CD14-positive monocyte (primary cell): Measurements from ENCODE around the gene OR2T27. TPM values are rescaled to one million over a fixed set of nuclear protein-coding genes. Genes with fewer than 3 reads are reported as not detected.
"Not testable (repeated sequence)": the region's sequence is repeated elsewhere in the genome, so short reads cannot be mapped to it uniquely, and the experiment has no call there.

Source experiments
- DNase-seq, 3 donors: peaks; one replicate each; pipeline ENCODE4 v3.0.0-alpha.2; 2011 to 2022
- H2AFZ ChIP-seq: 2 replicates; pipeline ENCODE4 v1.6.0; 2012; ENCODE audit warnings: mild to moderate bottlenecking, low read depth, low read length, inconsistent platforms; ENCODE audit not compliant: insufficient read depth, poor library complexity, severe bottlenecking
- H3K27ac ChIP-seq, 2 donors: 1 replicate in 1 of 2; 2 replicates in 1 of 2; pipeline ENCODE4 v1.5.1; 2012 to 2013; ENCODE audit warnings: low read length in 2 of 2, control low read depth in 1 of 2, inconsistent platforms in 1 of 2, low read depth in 1 of 2, mild to moderate bottlenecking in 1 of 2
- H3K27me3 ChIP-seq, 2 donors: one replicate each; pipeline versions ENCODE4 v1.6.0 to v1.6.1; 2011 to 2013; ENCODE audit warnings: low read length in 2 of 2; ENCODE audit not compliant: control insufficient read depth in 2 of 2, insufficient read depth in 2 of 2
- H3K36me3 ChIP-seq, 2 donors: replicated peaks in 1 of 2; 1 replicate in 1 of 2; 2 replicates in 1 of 2; pipeline versions ENCODE4 v1.5.1 to v1.6.1; 2012 to 2013; ENCODE audit warnings: low read length in 2 of 2, control low read depth in 1 of 2, inconsistent platforms in 1 of 2, mild to moderate bottlenecking in 1 of 2; ENCODE audit not compliant: insufficient read depth in 2 of 2, control insufficient read depth in 1 of 2
- H3K4me1 ChIP-seq, 2 donors: 1 replicate in 1 of 2; 2 replicates in 1 of 2; pipeline versions ENCODE4 v1.5.1 to v1.6.1; 2012 to 2013; ENCODE audit warnings: low read length in 2 of 2, control low read depth in 1 of 2, inconsistent platforms in 1 of 2, mild to moderate bottlenecking in 1 of 2, moderate library complexity in 1 of 2; ENCODE audit not compliant: insufficient read depth in 2 of 2, control insufficient read depth in 1 of 2
- H3K4me2 ChIP-seq: replicated peaks from 2 replicates; pipeline ENCODE3; 2012; ENCODE audit warnings: low read length, moderate library complexity, mild to moderate bottlenecking; ENCODE audit not compliant: poor library complexity, severe bottlenecking; ENCODE audit errors: extremely low read depth
- H3K4me3 ChIP-seq, 3 experiments: fragments of 200-600 bp in 1 of 3; sonication (generic) in 1 of 3; replicated peaks in 1 of 3; 1 replicate in 2 of 3; 2 replicates in 1 of 3; pipeline ENCODE4 v1.5.1; 2011 to 2013; ENCODE audit warnings: low read length in 3 of 3, mild to moderate bottlenecking in 3 of 3, control low read depth in 2 of 3, low read depth in 2 of 3, inconsistent platforms in 1 of 3, moderate library complexity in 1 of 3
- H3K79me2 ChIP-seq: 2 replicates; pipeline ENCODE4 v1.6.0; 2012; ENCODE audit warnings: mild to moderate bottlenecking, control low read depth, inconsistent platforms, low read length, moderate library complexity; ENCODE audit not compliant: insufficient read depth
- H3K9ac ChIP-seq: 2 replicates; pipeline ENCODE4 v1.6.0; 2017; ENCODE audit warnings: low read length, mild to moderate bottlenecking; ENCODE audit not compliant: insufficient read depth, poor library complexity, severe bottlenecking
- H3K9me3 ChIP-seq, 2 donors: replicated peaks in 1 of 2; 1 replicate in 1 of 2; 2 replicates in 1 of 2; pipeline versions ENCODE4 v1.5.1 to v1.6.1; 2012 to 2013; ENCODE audit warnings: low read length in 2 of 2, control low read depth in 1 of 2; ENCODE audit not compliant: control insufficient read depth in 1 of 2, insufficient read depth in 1 of 2
- H4K20me1 ChIP-seq: 2 replicates; pipeline ENCODE4 v1.6.0; 2012; ENCODE audit warnings: mild to moderate bottlenecking, low read length, control low read depth, moderate library complexity; ENCODE audit not compliant: insufficient read depth
- H3K27ac Mint-ChIP-seq, 7 donors: one replicate each; pipeline ENCODE4 v1.8.0; 2020; ENCODE audit warnings: mild to moderate bottlenecking in 7 of 7, mixed read lengths in 7 of 7, moderate library complexity in 6 of 7, inconsistent platforms in 2 of 7
- H3K27me3 Mint-ChIP-seq, 3 donors: one replicate each; pipeline ENCODE4 v1.8.0; 2021 to 2022; ENCODE audit warnings: low read depth in 3 of 3, mild to moderate bottlenecking in 3 of 3, mixed read lengths in 3 of 3, moderate library complexity in 3 of 3, inconsistent platforms in 1 of 3
- H3K36me3 Mint-ChIP-seq, 2 donors: one replicate each; pipeline ENCODE4 v1.8.0; 2020; ENCODE audit warnings: mixed read lengths in 2 of 2, inconsistent platforms in 1 of 2, mild to moderate bottlenecking in 1 of 2
- H3K4me1 Mint-ChIP-seq: one replicate; pipeline ENCODE4 v1.8.0; 2020; ENCODE audit warnings: mild to moderate bottlenecking, mixed read lengths
- H3K4me3 Mint-ChIP-seq, 2 donors: one replicate each; pipeline ENCODE4 v1.8.0; 2020; ENCODE audit warnings: mild to moderate bottlenecking in 2 of 2, mixed read lengths in 2 of 2, moderate library complexity in 1 of 2
- H3K9me3 Mint-ChIP-seq, 7 donors: one replicate each; pipeline ENCODE4 v1.8.0; 2020 to 2022; ENCODE audit warnings: mixed read lengths in 7 of 7, mild to moderate bottlenecking in 6 of 7, moderate library complexity in 6 of 7, inconsistent platforms in 2 of 7
- CTCF ChIP-seq: fragments of 200-600 bp; IDR thresholded peaks from one replicate; pipeline ENCODE4 v1.8.0; 2022; ENCODE audit warnings: antibody characterized with exemption, mild to moderate bottlenecking
- WGBS: methylation state at CpG from one replicate; pipeline ENCODE4 v1.1.5; 2013; ENCODE audit warnings: missing lambda C conversion rate; ENCODE audit not compliant: insufficient coverage; 5-methylcytosine and 5-hydroxymethylcytosine counted together
- intact Hi-C, 2 donors: fragments of 100-400 bp; cut with micrococcal nuclease; formaldehyde crosslinking; loops; one replicate each; pipeline versions ENCODE4 v1.15.0 to v1.15.1; 2023
- polyA plus RNA-seq, 3 donors: library from polyadenylated mRNA; depleted of rRNA in 1 of 3; unstranded in 2 of 3; stranded (reverse) in 1 of 3; fragments of 300-500 nt in 2 of 3; fragments of >200 nt in 1 of 3; fragmentation: Illumina TruSeq in 2 of 3; gene quantifications; 1 replicate in 2 of 3; 2 replicates in 1 of 3; pipeline ENCODE4 v1.2.3, GENCODE V29; 2012 to 2021

The OR2T27 gene
- polyA plus RNA-seq, 3 donors = not detected

- H3K27ac ChIP-seq, H4K20me1 ChIP-seq, H3K79me2 ChIP-seq, H3K9me3 Mint-ChIP-seq, H3K27ac Mint-ChIP-seq, DNase-seq, H3K27me3 Mint-ChIP-seq, H3K36me3 Mint-ChIP-seq, H3K9ac ChIP-seq, H3K4me2 ChIP-seq, H2AFZ ChIP-seq, intact Hi-C loops, H3K4me3 ChIP-seq, H3K27me3 ChIP-seq, H3K9me3 ChIP-seq, H3K4me1 Mint-ChIP-seq, H3K4me1 ChIP-seq, H3K36me3 ChIP-seq, H3K4me3 Mint-ChIP-seq: not testable (repeated sequence)
- WGBS = no CpG with 5 or more reads among the region's 2 CpGs
These were observed 20.3 kb downstream of the OR2T27 start, which contains the start of gene OR2T11 for GRCh38 chr1:248634991-248635390. OR2T11 (minus strand) TSS chr1:248635091; CDS start chr1:248627128, 7,963 bp downstream.

DNA sequence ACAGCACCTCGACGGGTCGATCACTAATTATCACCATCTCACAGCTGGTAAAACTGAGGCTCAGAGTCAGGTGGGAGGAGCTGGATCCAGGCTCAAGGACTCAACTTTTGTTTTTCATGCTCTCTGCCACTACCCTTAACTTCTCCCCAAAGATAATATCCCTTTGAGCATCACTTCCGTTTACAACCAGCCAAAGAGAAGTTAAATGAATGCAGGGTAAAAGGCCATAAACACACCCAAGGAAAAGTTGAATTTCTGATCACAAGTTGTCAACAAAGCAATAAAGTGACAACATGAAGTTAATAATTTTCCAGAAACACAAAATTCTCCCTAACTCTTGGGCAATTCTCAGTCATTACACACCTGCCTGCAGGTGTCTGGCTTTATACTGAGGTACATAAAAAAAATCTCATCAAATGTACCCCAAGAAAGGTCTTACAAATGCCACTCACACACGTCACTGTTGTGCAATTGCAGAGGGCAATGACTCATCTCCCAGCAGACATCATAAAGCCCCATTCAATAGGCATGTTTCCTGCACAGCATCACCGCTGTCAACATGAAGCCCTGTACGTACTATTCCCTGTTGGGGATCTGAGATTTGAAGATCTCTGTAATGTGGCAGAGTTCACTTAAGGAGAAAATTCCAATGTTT lies 23.8 kb downstream of the OR2T27 start:
- DNase-seq = peak; percentile 60 to 71 (median 64)
- no peaks in the 10 kb centered on the region for H3K36me3 ChIP-seq
- Mint-ChIP-seq H3K9me3 (no peaks in the 10 kb centered on the region), H3K4me1 (peaks cover 4% of the 10 kb centered on the region), H3K4me3 (no peak overlapping the region), H3K27me3 (no peaks in the 10 kb centered on the region), H3K27ac (peak overlapping the region in 2 of 7 donors; percentile 39 to 59), H3K36me3 (no peaks in the 10 kb centered on the region)
- no peak overlapping the region for H3K4me2 ChIP-seq
- intact Hi-C loops = no loop called here
- no peaks in the 10 kb centered on the region for H3K27me3 ChIP-seq
- no peaks in the 10 kb centered on the region for H3K79me2 ChIP-seq
- WGBS = 67% methylated on average over 3 of the region's 7 CpGs
- peaks cover 0 to 9% of the 10 kb centered on the region in 2 donors for H3K4me1 ChIP-seq
- no peaks in the 10 kb centered on the region for H4K20me1 ChIP-seq
- H3K9me3 ChIP-seq = no peaks in the 10 kb centered on the region
- H3K9ac ChIP-seq = no peak overlapping the region
- TF ChIP-seq CTCF = no peak
- H2AFZ ChIP-seq = no peak overlapping the region
- H3K4me3 ChIP-seq = no peak overlapping the region
- peak overlapping the region in 1 of 2 donors; percentile 46 for H3K27ac ChIP-seq
